NCI-H526 (cell line): ENCODE data around the gene GBA3.
A peak's percentile ranks its signal among the peaks of the same experiment; 100 is the strongest.

ENCODE experiments used
- DNase-seq, 2 experiments: peaks; one replicate each; lab custom pipeline; 2025; lab: John Stamatoyannopoulos, UW

GBA3 gene

DNA sequence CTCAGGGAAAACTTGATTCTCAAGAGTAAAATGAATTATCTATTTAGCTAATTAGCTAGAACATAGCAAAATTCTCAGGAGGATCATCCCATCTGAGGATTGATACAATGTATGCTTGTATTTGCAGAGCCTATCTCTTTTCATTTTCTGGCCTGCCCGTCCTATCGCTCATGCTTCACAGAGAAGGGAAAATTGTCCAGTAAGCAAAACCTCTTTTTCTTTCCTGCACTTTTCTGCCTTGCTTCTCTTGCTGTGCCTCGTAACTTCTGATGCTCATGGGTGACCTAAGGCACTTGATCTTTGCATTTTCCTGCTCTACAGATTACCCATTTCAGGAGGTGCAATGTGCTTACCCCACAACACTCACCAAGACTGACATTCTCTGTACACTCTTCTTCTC lies 88.1 kb downstream of the GBA3 start:
- no peak for DNase-seq

DNA sequence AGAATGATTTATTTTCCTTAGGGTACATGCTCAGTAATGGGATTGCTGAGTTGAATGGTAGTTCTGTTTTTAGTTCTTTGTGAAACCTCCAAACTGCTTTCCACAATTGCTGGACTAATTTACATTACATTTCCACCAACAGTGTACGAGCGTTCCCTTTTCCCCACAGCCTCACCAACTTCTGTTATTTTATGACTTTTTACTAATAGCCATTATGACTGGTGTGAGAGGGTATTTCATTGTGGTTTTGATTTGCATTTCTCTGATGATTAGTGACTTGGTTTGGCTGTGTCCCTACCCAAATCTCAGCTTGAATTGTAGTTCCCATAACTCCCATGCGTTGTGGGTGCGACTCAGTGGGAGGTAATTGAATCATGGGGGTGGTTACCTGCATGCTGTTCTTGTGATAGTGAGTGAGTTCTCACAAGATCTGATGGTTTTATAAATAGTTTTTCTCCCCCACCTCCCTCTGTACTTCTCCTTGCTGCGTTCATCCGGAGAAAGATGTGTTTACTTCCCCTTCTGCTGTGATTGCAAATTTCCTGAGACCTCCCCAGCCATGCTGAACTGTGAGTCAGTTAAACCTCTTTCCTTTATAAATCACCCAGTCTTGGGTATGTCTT lies 95.1 kb downstream of the GBA3 start:
- no peak for DNase-seq

DNA sequence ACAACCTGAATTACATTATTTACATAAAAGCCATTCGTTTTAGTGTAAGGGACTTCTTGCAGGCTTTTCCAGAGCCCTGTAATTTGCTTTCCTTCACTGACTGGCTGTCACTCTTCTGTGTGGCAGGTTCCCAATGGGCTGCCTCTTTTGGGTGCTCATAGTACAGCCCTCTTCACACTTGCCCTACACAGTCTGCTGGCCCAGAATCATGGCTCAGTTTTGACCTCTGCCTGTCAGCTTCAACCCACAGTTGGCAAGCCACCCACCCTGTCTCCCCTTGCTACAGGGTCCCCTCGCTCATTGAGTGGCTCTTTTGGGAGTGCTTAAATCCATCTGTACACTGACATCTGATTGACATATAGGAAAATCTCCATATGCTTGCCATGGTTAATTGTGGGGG lies 97.9 kb downstream of the GBA3 start:
- DNase-seq = no peak

DNA sequence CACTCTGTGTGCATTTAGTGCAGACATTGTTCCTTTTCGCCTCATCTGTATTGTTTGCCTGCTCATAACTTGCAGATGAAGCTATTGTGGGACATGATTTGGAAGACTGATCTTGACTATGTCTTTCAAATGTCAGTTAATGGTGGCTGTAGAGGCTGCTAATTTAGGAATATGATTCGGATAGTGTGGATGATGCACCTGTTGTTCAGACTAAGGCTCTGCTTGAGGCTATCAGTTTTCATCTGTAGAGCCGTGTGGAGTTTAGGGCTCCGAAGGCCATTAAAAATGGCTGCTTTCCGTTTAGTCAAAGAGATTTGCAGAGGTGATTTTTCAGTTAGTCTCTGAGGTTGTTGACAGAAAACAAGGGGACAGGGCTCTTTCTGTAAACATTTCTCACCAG lies 102.0 kb downstream of the GBA3 start:
- no peak for DNase-seq

DNA sequence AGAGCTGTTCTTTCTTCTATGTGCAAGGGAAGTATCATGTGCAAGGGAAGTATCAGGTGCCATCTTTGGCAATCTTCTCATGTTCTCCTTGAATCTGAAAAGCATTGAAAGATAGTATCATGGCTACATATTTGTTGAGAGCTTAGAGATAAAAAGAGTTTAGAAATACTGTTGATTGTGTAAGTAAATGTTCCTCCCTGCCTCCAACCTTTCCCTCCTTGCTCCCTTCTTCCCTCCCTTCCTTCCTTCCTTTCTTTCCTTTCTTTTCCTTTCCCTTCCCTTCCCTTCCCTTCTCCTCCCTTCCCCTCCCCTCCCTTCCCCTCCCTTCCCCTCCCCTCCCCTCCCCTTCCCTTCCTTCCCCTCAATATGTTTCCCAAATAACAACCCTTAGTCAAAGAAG lies 108.7 kb downstream of the GBA3 start:
- DNase-seq = no peak

DNA sequence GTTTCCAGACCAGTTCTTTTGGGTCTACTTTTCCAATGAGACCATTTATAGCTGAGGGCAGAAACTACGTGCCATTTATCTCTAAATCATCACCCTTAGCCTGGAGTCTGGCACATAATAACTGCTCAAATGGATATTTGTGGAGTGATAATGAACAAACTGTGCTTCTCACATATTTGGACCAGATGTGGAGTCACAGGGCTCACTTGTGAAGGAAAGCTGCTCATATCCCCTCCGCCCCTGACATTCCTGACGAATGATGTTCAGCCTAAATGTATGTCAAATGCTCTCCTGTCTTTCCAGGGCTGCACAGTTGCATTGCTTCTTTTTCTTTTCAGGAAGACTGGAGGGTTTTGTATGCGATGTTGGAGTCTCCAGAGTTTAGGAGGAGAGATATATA lies 110.1 kb downstream of the GBA3 start:
- no peak for DNase-seq

DNA sequence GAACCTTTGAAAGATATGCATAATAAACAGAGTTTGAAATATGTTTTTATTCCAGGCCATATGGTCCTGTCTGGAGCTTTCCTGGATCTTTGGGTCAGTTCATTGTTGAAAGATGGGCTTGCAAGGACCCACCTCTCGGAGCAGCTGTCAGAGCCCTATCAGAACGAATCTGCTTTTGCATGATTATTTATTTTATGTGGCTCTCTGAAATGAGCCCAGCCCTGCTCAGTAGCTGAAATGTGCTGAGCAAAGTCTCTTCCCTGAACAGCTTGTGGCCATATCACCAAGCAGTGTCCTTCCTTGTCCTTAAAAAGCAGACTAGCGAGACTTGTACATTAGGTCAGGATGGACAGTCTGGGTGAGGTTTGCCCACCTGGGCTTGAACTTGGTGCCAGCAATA lies 110.8 kb downstream of the GBA3 start:
- no peak for DNase-seq

DNA sequence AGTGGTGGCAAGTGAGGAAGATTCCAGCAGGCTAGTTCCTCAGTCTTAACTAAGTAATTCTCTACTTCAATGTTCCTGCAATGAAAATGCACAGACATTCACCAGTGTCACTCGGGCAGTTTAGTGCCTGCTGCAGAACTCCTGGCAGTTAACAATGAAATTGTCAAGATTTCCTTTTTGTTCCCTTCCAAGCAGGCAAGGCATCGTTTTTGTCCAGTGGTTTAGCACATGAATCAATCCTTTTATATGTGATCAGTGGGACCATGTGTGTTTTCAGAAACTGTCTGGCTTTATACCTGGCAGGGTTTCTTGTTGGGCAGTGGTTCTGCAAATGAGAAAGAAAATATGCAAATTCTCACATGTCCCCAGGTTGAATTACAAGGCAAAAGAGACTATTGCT lies 122.2 kb downstream of the GBA3 start:
- DNase-seq = peak; percentile 77

DNA sequence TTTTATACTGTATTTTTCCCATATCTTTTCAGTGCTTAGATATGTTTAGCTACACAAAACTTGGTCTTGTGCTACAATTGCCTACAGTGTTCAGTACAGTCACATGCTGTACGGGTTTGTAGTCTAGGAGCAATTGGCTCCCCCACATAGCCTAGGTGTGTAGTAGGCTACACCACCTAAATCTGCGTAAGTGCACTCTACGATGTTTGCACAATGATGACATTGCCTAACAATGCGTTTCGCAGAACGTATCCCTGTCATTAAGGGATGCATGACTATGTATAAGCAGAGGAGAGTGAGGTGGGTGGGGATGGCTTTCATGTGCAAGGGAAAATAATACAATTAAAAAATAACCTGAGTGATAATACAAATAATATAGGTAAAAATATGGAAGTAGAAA lies 131.4 kb downstream of the GBA3 start:
- no peak for DNase-seq

DNA sequence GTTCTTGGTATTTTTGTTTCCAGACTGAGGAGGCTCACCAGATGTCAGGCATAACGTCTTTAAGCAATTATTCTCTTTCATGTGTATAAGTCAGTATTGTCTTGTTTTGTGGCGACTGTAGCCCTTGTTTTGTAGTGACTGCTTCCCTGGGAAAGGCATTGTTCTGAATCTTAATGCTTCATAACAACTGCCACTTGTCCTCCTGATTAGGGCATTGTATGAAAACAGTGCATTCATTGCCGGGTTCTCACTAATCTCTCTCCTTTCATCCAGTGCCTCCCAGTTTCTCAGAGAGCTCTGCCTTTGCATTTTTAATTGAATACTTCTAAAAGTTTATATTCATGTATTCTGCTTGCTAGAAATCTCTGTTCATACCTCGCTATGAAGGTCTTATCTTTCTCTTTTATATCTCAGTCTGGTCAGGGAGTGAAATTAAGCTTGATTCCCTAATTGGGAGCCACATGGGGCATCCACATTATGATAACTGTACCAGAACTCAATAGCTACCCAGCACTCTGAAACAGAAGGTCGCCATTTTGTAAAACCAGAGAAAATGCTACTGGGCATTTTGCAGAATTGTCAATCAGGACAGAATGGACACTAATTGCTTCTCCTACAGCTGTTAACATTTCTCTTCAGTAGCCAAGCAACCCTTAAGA lies 149.8 kb downstream of the GBA3 start:
- no peak for DNase-seq

DNA sequence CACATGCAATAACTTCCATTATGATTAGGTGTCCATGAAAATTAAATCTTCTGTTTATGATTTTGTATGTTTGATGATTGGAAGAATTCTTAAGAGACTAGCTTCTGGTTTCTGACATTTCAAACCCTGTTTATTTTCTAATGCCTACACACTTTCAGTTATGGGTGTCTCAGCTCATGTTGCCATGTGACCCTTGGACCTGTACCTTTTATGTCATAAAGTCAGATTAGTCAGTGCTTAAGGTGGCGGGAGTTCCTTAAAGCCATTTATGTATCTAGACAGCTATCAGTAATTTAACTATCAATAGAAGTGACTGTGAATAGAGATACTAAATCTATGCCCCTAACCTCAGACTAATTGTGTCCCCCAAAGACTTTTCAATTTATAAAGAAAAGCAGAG lies 155.6 kb downstream of the GBA3 start:
- no peak for DNase-seq

DNA sequence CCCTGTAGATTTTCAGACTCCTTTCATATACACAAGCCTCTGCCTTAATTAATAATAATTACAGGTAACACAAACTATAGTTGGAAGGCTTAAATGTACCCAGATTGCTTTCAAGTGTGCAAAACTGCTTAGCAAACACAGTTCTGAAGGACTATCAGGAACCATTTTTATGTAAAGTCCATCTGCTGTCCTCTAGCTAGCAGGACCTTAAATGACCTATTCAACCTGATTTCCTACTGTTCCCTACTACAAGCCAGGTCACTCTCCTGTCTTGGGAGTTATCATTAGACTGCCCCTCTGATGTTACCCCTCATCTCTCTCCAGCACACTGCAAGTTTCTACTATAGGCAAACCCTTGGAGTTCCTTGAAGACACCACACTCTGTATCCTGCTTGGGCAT lies 157.3 kb downstream of the GBA3 start:
- DNase-seq = no peak

DNA sequence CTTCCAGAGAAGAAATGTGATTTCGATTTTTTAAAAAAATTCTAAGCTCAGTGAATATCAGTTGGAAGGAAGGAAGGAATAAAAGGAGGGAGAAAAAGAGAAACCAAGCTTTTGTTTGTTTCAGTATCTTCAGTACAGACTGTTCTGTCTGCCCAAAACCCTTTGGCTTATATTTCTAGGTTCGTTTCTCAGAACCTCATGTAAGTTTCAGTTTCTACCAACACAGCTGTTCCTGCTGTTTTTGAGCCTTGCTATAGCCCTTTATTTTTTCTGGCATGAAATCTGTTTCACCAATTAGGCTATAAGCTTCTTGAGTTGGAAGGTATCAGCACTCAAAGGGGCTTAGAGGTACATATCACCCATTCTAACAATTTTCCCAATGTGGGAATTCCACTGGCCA lies 157.9 kb downstream of the GBA3 start:
- DNase-seq = no peak

DNA sequence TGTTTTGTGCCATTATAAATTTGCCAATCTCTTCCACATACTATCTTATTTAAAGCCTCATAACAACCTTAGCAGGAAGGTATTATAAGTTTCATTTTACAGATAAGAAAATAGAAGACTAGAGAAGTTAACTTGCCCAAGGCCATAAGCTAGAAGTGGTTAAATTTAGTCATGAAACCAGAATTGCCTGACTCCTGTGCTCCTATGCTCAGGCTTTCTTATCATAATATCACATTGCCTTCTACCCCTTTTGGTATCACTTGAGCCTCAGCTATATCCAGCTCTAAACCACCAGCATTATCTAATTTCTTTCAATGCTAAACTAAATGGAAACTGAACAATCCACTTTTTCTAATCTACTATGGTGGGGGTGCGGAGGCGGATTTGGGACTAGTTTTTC lies 164.7 kb downstream of the GBA3 start:
- no peak for DNase-seq

DNA sequence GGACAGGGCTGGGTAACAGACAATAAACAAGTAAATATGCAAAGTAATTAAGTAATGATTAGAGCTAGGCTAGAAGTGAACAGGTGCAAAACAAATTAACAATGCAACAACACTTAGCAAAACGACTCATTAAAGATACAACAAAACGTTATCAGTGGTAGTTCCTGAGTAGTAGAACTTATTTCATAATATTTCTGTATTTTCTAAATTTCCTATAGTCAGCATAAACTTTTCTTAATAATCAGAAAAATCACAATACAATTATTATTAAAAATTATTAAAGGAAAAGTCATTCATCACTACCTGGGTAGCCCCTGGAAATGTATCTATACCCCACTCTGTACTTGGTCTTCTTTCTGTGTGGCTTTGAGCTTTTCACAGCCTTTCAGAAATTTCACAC lies 166.6 kb downstream of the GBA3 start:
- no peak for DNase-seq
